CD14-positive monocyte (primary cell): ENCODE results near the gene FAM83F. TPM values are rescaled to one million over a fixed set of nuclear protein-coding genes. Genes with fewer than 3 reads are reported as not detected.
A peak's percentile ranks its signal among the peaks of the same experiment; 100 is the strongest.

Source experiments
- DNase-seq, 3 donors: peaks; one replicate each; pipeline ENCODE4 v3.0.0-alpha.2; 2011 to 2022
- H2AFZ ChIP-seq: 2 replicates; pipeline ENCODE4 v1.6.0; 2012; ENCODE audit warnings: mild to moderate bottlenecking, low read depth, low read length, inconsistent platforms; ENCODE audit not compliant: insufficient read depth, poor library complexity, severe bottlenecking
- H3K27ac ChIP-seq, 2 donors: 1 replicate in 1 of 2; 2 replicates in 1 of 2; pipeline ENCODE4 v1.5.1; 2012 to 2013; ENCODE audit warnings: low read length in 2 of 2, control low read depth in 1 of 2, inconsistent platforms in 1 of 2, low read depth in 1 of 2, mild to moderate bottlenecking in 1 of 2
- H3K27me3 ChIP-seq, 2 donors: one replicate each; pipeline versions ENCODE4 v1.6.0 to v1.6.1; 2011 to 2013; ENCODE audit warnings: low read length in 2 of 2; ENCODE audit not compliant: control insufficient read depth in 2 of 2, insufficient read depth in 2 of 2
- H3K36me3 ChIP-seq, 2 donors: replicated peaks in 1 of 2; 1 replicate in 1 of 2; 2 replicates in 1 of 2; pipeline versions ENCODE4 v1.5.1 to v1.6.1; 2012 to 2013; ENCODE audit warnings: low read length in 2 of 2, control low read depth in 1 of 2, inconsistent platforms in 1 of 2, mild to moderate bottlenecking in 1 of 2; ENCODE audit not compliant: insufficient read depth in 2 of 2, control insufficient read depth in 1 of 2
- H3K4me1 ChIP-seq, 2 donors: 1 replicate in 1 of 2; 2 replicates in 1 of 2; pipeline versions ENCODE4 v1.5.1 to v1.6.1; 2012 to 2013; ENCODE audit warnings: low read length in 2 of 2, control low read depth in 1 of 2, inconsistent platforms in 1 of 2, mild to moderate bottlenecking in 1 of 2, moderate library complexity in 1 of 2; ENCODE audit not compliant: insufficient read depth in 2 of 2, control insufficient read depth in 1 of 2
- H3K4me2 ChIP-seq: replicated peaks from 2 replicates; pipeline ENCODE3; 2012; ENCODE audit warnings: low read length, moderate library complexity, mild to moderate bottlenecking; ENCODE audit not compliant: poor library complexity, severe bottlenecking; ENCODE audit errors: extremely low read depth
- H3K4me3 ChIP-seq, 3 experiments: fragments of 200-600 bp in 1 of 3; sonication (generic) in 1 of 3; replicated peaks in 1 of 3; 1 replicate in 2 of 3; 2 replicates in 1 of 3; pipeline ENCODE4 v1.5.1; 2011 to 2013; ENCODE audit warnings: low read length in 3 of 3, mild to moderate bottlenecking in 3 of 3, control low read depth in 2 of 3, low read depth in 2 of 3, inconsistent platforms in 1 of 3, moderate library complexity in 1 of 3
- H3K79me2 ChIP-seq: 2 replicates; pipeline ENCODE4 v1.6.0; 2012; ENCODE audit warnings: mild to moderate bottlenecking, control low read depth, inconsistent platforms, low read length, moderate library complexity; ENCODE audit not compliant: insufficient read depth
- H3K9ac ChIP-seq: 2 replicates; pipeline ENCODE4 v1.6.0; 2017; ENCODE audit warnings: low read length, mild to moderate bottlenecking; ENCODE audit not compliant: insufficient read depth, poor library complexity, severe bottlenecking
- H3K9me3 ChIP-seq, 2 donors: replicated peaks in 1 of 2; 1 replicate in 1 of 2; 2 replicates in 1 of 2; pipeline versions ENCODE4 v1.5.1 to v1.6.1; 2012 to 2013; ENCODE audit warnings: low read length in 2 of 2, control low read depth in 1 of 2; ENCODE audit not compliant: control insufficient read depth in 1 of 2, insufficient read depth in 1 of 2
- H4K20me1 ChIP-seq: 2 replicates; pipeline ENCODE4 v1.6.0; 2012; ENCODE audit warnings: mild to moderate bottlenecking, low read length, control low read depth, moderate library complexity; ENCODE audit not compliant: insufficient read depth
- H3K27ac Mint-ChIP-seq, 7 donors: one replicate each; pipeline ENCODE4 v1.8.0; 2020; ENCODE audit warnings: mild to moderate bottlenecking in 7 of 7, mixed read lengths in 7 of 7, moderate library complexity in 6 of 7, inconsistent platforms in 2 of 7
- H3K27me3 Mint-ChIP-seq, 3 donors: one replicate each; pipeline ENCODE4 v1.8.0; 2021 to 2022; ENCODE audit warnings: low read depth in 3 of 3, mild to moderate bottlenecking in 3 of 3, mixed read lengths in 3 of 3, moderate library complexity in 3 of 3, inconsistent platforms in 1 of 3
- H3K36me3 Mint-ChIP-seq, 2 donors: one replicate each; pipeline ENCODE4 v1.8.0; 2020; ENCODE audit warnings: mixed read lengths in 2 of 2, inconsistent platforms in 1 of 2, mild to moderate bottlenecking in 1 of 2
- H3K4me1 Mint-ChIP-seq: one replicate; pipeline ENCODE4 v1.8.0; 2020; ENCODE audit warnings: mild to moderate bottlenecking, mixed read lengths
- H3K4me3 Mint-ChIP-seq, 2 donors: one replicate each; pipeline ENCODE4 v1.8.0; 2020; ENCODE audit warnings: mild to moderate bottlenecking in 2 of 2, mixed read lengths in 2 of 2, moderate library complexity in 1 of 2
- H3K9me3 Mint-ChIP-seq, 7 donors: one replicate each; pipeline ENCODE4 v1.8.0; 2020 to 2022; ENCODE audit warnings: mixed read lengths in 7 of 7, mild to moderate bottlenecking in 6 of 7, moderate library complexity in 6 of 7, inconsistent platforms in 2 of 7
- CTCF ChIP-seq: fragments of 200-600 bp; IDR thresholded peaks from one replicate; pipeline ENCODE4 v1.8.0; 2022; ENCODE audit warnings: antibody characterized with exemption, mild to moderate bottlenecking
- WGBS: methylation state at CpG from one replicate; pipeline ENCODE4 v1.1.5; 2013; ENCODE audit warnings: missing lambda C conversion rate; ENCODE audit not compliant: insufficient coverage; 5-methylcytosine and 5-hydroxymethylcytosine counted together
- intact Hi-C, 2 donors: fragments of 100-400 bp; cut with micrococcal nuclease; formaldehyde crosslinking; loops; one replicate each; pipeline versions ENCODE4 v1.15.0 to v1.15.1; 2023
- polyA plus RNA-seq, 3 donors: library from polyadenylated mRNA; depleted of rRNA in 1 of 3; unstranded in 2 of 3; stranded (reverse) in 1 of 3; fragments of 300-500 nt in 2 of 3; fragments of >200 nt in 1 of 3; fragmentation: Illumina TruSeq in 2 of 3; gene quantifications; 1 replicate in 2 of 3; 2 replicates in 1 of 3; pipeline ENCODE4 v1.2.3, GENCODE V29; 2012 to 2021

FAM83F gene
- polyA plus RNA-seq, 3 donors, result 0.01 TPM; not detected in 2

DNA sequence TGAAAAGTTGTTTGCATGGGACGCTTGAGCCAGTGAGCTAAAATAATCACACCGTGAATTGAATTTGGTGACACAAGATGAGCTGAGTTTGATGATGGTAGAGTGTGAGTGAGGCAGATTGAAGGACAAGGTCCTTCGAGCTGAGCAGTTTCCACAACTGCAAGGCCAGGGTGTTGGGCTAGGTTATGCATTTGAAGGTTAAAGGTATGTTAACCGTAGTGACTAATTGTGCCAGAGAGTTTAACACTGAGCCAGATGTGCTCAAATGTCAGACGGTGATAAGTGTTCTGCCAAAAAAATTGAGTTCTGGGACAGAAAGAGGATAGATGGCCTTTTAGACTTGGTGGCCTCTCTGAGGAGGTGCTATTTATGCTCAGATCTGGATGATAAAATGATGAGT, 89.5 kb downstream of the FAM83F start:
- H2AFZ ChIP-seq, result no peak overlapping the region
- H3K9me3 Mint-ChIP-seq, result no peaks in the 10 kb centered on the region
- peaks cover 59% of the 10 kb centered on the region for H3K79me2 ChIP-seq
- DNase-seq, result no peak
- no peak for TF ChIP-seq CTCF
- H3K4me3 Mint-ChIP-seq, result no peak overlapping the region
- H3K36me3 Mint-ChIP-seq, result no peaks in the 10 kb centered on the region
- H4K20me1 ChIP-seq, result peaks cover 94% of the 10 kb centered on the region
- intact Hi-C loops, result no loop called here
- no peak overlapping the region for H3K27ac ChIP-seq
- no peaks in the 10 kb centered on the region for H3K36me3 ChIP-seq
- no peaks in the 10 kb centered on the region for H3K9me3 ChIP-seq
- H3K27me3 Mint-ChIP-seq, result peaks cover 0 to 2% (median 1%) of the 10 kb centered on the region in 3 donors
- H3K4me2 ChIP-seq, result no peak overlapping the region
- no peak overlapping the region for H3K4me3 ChIP-seq
- H3K4me1 ChIP-seq, result no peaks in the 10 kb centered on the region
- no peaks in the 10 kb centered on the region for H3K4me1 Mint-ChIP-seq
- H3K27ac Mint-ChIP-seq, result no peak overlapping the region
- no peak overlapping the region for H3K9ac ChIP-seq
- 98% methylated on average over 5 of the region's 5 CpGs for WGBS
- no peaks in the 10 kb centered on the region for H3K27me3 ChIP-seq

GRCh38 chr22:40088818-40089217, 94.1 kb downstream of the FAM83F start:
- no CpG with 5 or more reads among the region's 1 CpG for WGBS
- no peaks in the 10 kb centered on the region for H3K4me1 ChIP-seq
- peaks cover 100% of the 10 kb centered on the region for H4K20me1 ChIP-seq
- peak overlapping the region in 1 of 7 donors; percentile 42 for H3K27ac Mint-ChIP-seq
- DNase-seq, result no peak
- H3K4me1 Mint-ChIP-seq, result peaks cover 11% of the 10 kb centered on the region
- peaks cover 0 to 4% (median 0%) of the 10 kb centered on the region in 7 donors for H3K9me3 Mint-ChIP-seq
- TF ChIP-seq CTCF, result no peak
- peaks cover 0 to 1% (median 0%) of the 10 kb centered on the region in 3 donors for H3K27me3 Mint-ChIP-seq
- no peaks in the 10 kb centered on the region for H3K36me3 Mint-ChIP-seq
- no peak overlapping the region for H3K4me2 ChIP-seq
- no peak overlapping the region for H2AFZ ChIP-seq
- no peaks in the 10 kb centered on the region for H3K27me3 ChIP-seq
- no peak overlapping the region for H3K4me3 Mint-ChIP-seq
- H3K79me2 ChIP-seq, result peaks cover 55% of the 10 kb centered on the region
- no peak overlapping the region for H3K9ac ChIP-seq
- H3K9me3 ChIP-seq, result no peaks in the 10 kb centered on the region
- no peaks in the 10 kb centered on the region for H3K36me3 ChIP-seq
- H3K27ac ChIP-seq, result no peak overlapping the region
- intact Hi-C loops, result no loop called here
- H3K4me3 ChIP-seq, result no peak overlapping the region

Other genes starting within 250 kb of the FAM83F start
- gene ENTHD1, start 101.2 kb upstream of the FAM83F start, polyA plus RNA-seq, result not detected
- gene GRAP2, start 93.9 kb upstream of the FAM83F start, polyA plus RNA-seq, result 1 to 10 TPM in 1 of 3 donors, under 1 TPM in 2; 0.05 to 4.2 (median 0.97) TPM
- gene TMA7B, start 34.6 kb upstream of the FAM83F start, polyA plus RNA-seq, result under 1 TPM in 1 of 3 donors, not detected in 2; 0.13 TPM
- 10 to 100 TPM in 2 of 3 donors, 1 to 10 TPM in 1; 7.2 to 16.5 (median 11.8) TPM for gene TNRC6B, start 183.0 kb downstream of the FAM83F start, polyA plus RNA-seq